H1 (cell line): ENCODE measurements around the gene SHISA8. TPM values are rescaled to one million over a fixed set of nuclear protein-coding genes. Genes with fewer than 3 reads are reported as not detected.

Experiments used
- ASH2L ChIP-seq: fragments of 200-600, 300-600 bp; sonication (generic); IDR thresholded peaks from one replicate; pipeline ENCODE4 v1.7.1; 2017; ENCODE audit warnings: low read length
- BACH1 ChIP-seq: IDR thresholded peaks from 2 replicates; pipeline ENCODE4 v1.6.1; 2012; ENCODE audit warnings: low read length, improper control_type of control experiment
- BCL11A ChIP-seq, 2 experiments: IDR thresholded peaks; one replicate each; pipeline ENCODE4 v1.6.1; 2011; ENCODE audit warnings: low read depth in 2 of 2, low read length in 2 of 2, mild to moderate bottlenecking in 2 of 2
- CBX8 ChIP-seq: fragments of 300-800, 300-1000 bp; sonication (generic); IDR thresholded peaks from 2 replicates; pipeline ENCODE4 v1.7.1; 2016; ENCODE audit warnings: low read depth, low read length, borderline replicate concordance
- CHD2 ChIP-seq: IDR thresholded peaks from 2 replicates; pipeline ENCODE4 v1.6.1; 2012; ENCODE audit warnings: low read length, improper control_type of control experiment
- CTBP2 ChIP-seq: IDR thresholded peaks from 2 replicates; pipeline ENCODE4 v1.7.0; 2011; ENCODE audit warnings: borderline replicate concordance, mild to moderate bottlenecking, moderate library complexity, mixed read lengths, low read length; ENCODE audit not compliant: insufficient read depth, insufficient read length
- EP300 ChIP-seq, 2 experiments: IDR thresholded peaks; 1 replicate in 1 of 2; 2 replicates in 1 of 2; pipeline ENCODE4 v1.6.1; 2011 to 2012; ENCODE audit warnings: low read depth in 2 of 2, low read length in 2 of 2, mild to moderate bottlenecking in 2 of 2, borderline replicate concordance in 1 of 2, inconsistent platforms in 1 of 2, moderate library complexity in 1 of 2
- GABPA ChIP-seq: IDR thresholded peaks from 2 replicates; pipeline ENCODE4 v1.6.1; 2011; ENCODE audit warnings: mild to moderate bottlenecking, low read length, moderate library complexity, borderline replicate concordance; ENCODE audit not compliant: insufficient read depth
- GTF2F1 ChIP-seq: IDR thresholded peaks from 2 replicates; pipeline ENCODE4 v1.6.1; 2012; ENCODE audit warnings: low read depth, low read length, improper control_type of control experiment, borderline replicate concordance
- HDAC2 ChIP-seq, 2 experiments: fragments of 300-600 bp in 1 of 2; sonication (generic) in 1 of 2; IDR thresholded peaks; 2 replicates each; pipeline ENCODE4 v1.6.1; 2011 to 2012; ENCODE audit warnings: low read depth in 2 of 2, low read length in 2 of 2, mild to moderate bottlenecking in 2 of 2, moderate library complexity in 2 of 2, borderline replicate concordance in 1 of 2, inconsistent platforms in 1 of 2
- HDAC6 ChIP-seq: IDR thresholded peaks from one replicate; pipeline ENCODE4 v1.7.1; 2012; ENCODE audit warnings: low read depth, mild to moderate bottlenecking, inconsistent platforms, low read length, moderate library complexity
- JUND ChIP-seq: IDR thresholded peaks from 2 replicates; pipeline ENCODE4 v1.6.1; 2011; ENCODE audit warnings: mild to moderate bottlenecking, improper control_type of control experiment, low read length
- KDM4A ChIP-seq: IDR thresholded peaks from one replicate; pipeline ENCODE4 v1.7.1; 2012; ENCODE audit warnings: low read depth, mild to moderate bottlenecking, moderate library complexity, low read length, inconsistent platforms; ENCODE audit not compliant: severe bottlenecking
- NRF1 ChIP-seq: IDR thresholded peaks from 2 replicates; pipeline ENCODE4 v1.6.1; 2011; ENCODE audit warnings: mild to moderate bottlenecking, low read depth, low read length, improper control_type of control experiment
- RAD21 ChIP-seq, 2 experiments: IDR thresholded peaks in 1 of 2; conservative IDR thresholded peaks in 1 of 2; 2 replicates each; pipeline ENCODE4 v1.6.1; 2011; ENCODE audit warnings: low read depth in 2 of 2, low read length in 2 of 2, improper control_type of control experiment in 1 of 2, inconsistent platforms in 1 of 2, mild to moderate bottlenecking in 1 of 2, moderate library complexity in 1 of 2
- RNF2 ChIP-seq: fragments of 200-900, 300-1000 bp; sonication (generic); IDR thresholded peaks from 2 replicates; pipeline ENCODE4 v1.7.1; 2016; ENCODE audit warnings: borderline replicate concordance, low read depth, mild to moderate bottlenecking, antibody characterized with exemption, low read length; ENCODE audit not compliant: poor library complexity, severe bottlenecking; ENCODE audit errors: missing control alignments
- RXRA ChIP-seq: IDR thresholded peaks from 2 replicates; pipeline ENCODE4 v1.6.1; 2011; ENCODE audit warnings: low read depth, mild to moderate bottlenecking, low read length, moderate library complexity; ENCODE audit not compliant: insufficient read depth
- SIN3A ChIP-seq, 2 experiments: IDR thresholded peaks in 1 of 2; conservative IDR thresholded peaks in 1 of 2; 2 replicates each; pipeline ENCODE4 v1.6.1; 2011 to 2012; ENCODE audit warnings: low read length in 2 of 2, improper control_type of control experiment in 1 of 2, low read depth in 1 of 2, mild to moderate bottlenecking in 1 of 2
- TAF1 ChIP-seq: IDR thresholded peaks from 2 replicates; pipeline ENCODE4 v1.6.1; 2011; ENCODE audit warnings: mild to moderate bottlenecking, low read depth, low read length
- TAF7 ChIP-seq: optimal IDR thresholded peaks from 2 replicates; pipeline ENCODE3; 2011; ENCODE audit warnings: low read depth, mild to moderate bottlenecking, inconsistent platforms, low read length, moderate library complexity, borderline replicate concordance
- TEAD4 ChIP-seq: IDR thresholded peaks from 2 replicates; pipeline ENCODE4 v1.6.1; 2012; ENCODE audit warnings: low read depth, low read length, inconsistent platforms, mixed read lengths
- polyA plus RNA-seq, 7 experiments: library from polyadenylated mRNA; depleted of rRNA in 3 of 7; stranded (reverse) in 5 of 7; unstranded in 2 of 7; fragments of >200 nt in 5 of 7; fragments of 200-250 nt in 2 of 7; gene quantifications; 1 replicate in 5 of 7; 2 replicates in 1 of 7; 4 replicates in 1 of 7; pipeline versions ENCODE4 v1.2.1 to v1.2.3, GENCODE V29; 2011 to 2013; ENCODE audit warnings: missing spikeins in 2 of 7, mixed read lengths in 2 of 7
- total RNA-seq: library from RNA; stranded (reverse); fragmentation: NEBNext Ultra II Directional; extraction: Animal tissue kit (Norgen Biotek cat#: 25700); gene quantifications from 2 replicates; pipeline ENCODE4 v1.2.1, GENCODE V29; 2021

Gene SHISA8
- total and polyA plus RNA-seq, 2 of the 8 experiments (the other 6 are each of a cell fraction or from before 2014, with no cell fraction given) = 0.14 to 0.89 TPM

- TF ChIP-seq CTBP2 (peak; percentile 15), TAF1 (no peak), JUND (no peak), CHD2 (no peak), RXRA (no peak), CBX8 (no peak), GABPA (peak; percentile 58; the same call in 1 of the 2 replicates), RAD21 (IDR thresholded peaks at IDR 0.05 in 1 of 2, conservative IDR thresholded peaks at IDR 0.05 in 1 of 2; ENCODE audit: low read depth in 2 of 2, low read length in 2 of 2) (peak; percentile 38 to 64), KDM4A (no peak), TAF7 (peak; percentile 29), HDAC6 (no peak), HDAC2 (IDR thresholded peaks at IDR 0.05; ENCODE audit: borderline replicate concordance in 1 of 2, low read depth in 2 of 2, low read length in 2 of 2) (no peak), RNF2 (no peak), BCL11A (IDR thresholded peaks at IDR 0.05; ENCODE audit: low read depth in 2 of 2, low read length in 2 of 2) (no peak), GTF2F1 (no peak), SIN3A (conservative IDR thresholded peaks at IDR 0.05 in 1 of 2, IDR thresholded peaks at IDR 0.05 in 1 of 2; ENCODE audit: low read depth in 1 of 2, low read length in 2 of 2) (no peak), NRF1 (no peak), EP300 (IDR thresholded peaks at IDR 0.05; ENCODE audit: borderline replicate concordance in 1 of 2, low read depth in 2 of 2, low read length in 2 of 2) (no peak), ASH2L (no peak), BACH1 (no peak), TEAD4 (no peak)
These were observed 11.0 kb upstream of the SHISA8 start (continued) for GRCh38 chr22:41925783-41926460.
